Mucosa of stomach (tissue), 1 donor: ENCODE measurements around the gene BRK1.
"Not testable (repeated sequence)": the region's sequence is repeated elsewhere in the genome, so short reads cannot be mapped to it uniquely, and the experiment has no call there.

Experiments
- H3K27me3 ChIP-seq: one replicate; pipeline ENCODE4 v1.7.0; 2013; ENCODE audit warnings: mild to moderate bottlenecking, low read length; ENCODE audit not compliant: control insufficient read depth, insufficient read depth
- H3K36me3 ChIP-seq: one replicate; pipeline ENCODE4 v1.7.0; 2013; ENCODE audit warnings: low read length; ENCODE audit not compliant: control insufficient read depth, insufficient read depth
- H3K4me1 ChIP-seq: one replicate; pipeline ENCODE4 v1.7.0; 2013; ENCODE audit warnings: mild to moderate bottlenecking, low read length; ENCODE audit not compliant: control insufficient read depth, insufficient read depth
- H3K4me3 ChIP-seq: one replicate; pipeline ENCODE4 v1.7.0; 2013; ENCODE audit warnings: low read length
- H3K9ac ChIP-seq: one replicate; pipeline ENCODE4 v1.7.0; 2013; ENCODE audit warnings: mild to moderate bottlenecking, low read length, moderate library complexity
- H3K9me3 ChIP-seq: one replicate; pipeline ENCODE4 v1.7.0; 2013; ENCODE audit warnings: mild to moderate bottlenecking, low read length, moderate library complexity; ENCODE audit not compliant: control insufficient read depth
- donor health status: Pancreatic carcinoma.

Gene BRK1

DNA sequence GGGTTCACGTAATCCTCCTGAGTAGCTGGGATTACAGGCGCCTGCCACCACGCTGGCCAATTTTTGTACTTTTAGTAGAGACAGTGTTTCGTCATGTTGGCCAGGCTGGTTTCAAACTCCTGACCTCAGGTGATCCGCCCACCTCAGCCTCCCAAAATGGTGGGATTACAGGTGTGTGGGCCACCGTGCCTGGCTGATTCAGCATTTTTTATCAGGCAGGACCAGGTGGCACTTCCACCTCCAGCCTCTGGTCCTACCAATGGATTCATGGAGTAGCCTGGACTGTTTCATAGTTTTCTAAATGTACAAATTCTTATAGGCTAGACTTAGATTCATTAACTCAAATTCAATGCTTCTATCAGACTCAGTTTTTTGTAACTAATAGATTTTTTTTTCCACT lies 35.5 kb downstream of the BRK1 start:
- no peaks in the 10 kb centered on the region for H3K9me3 ChIP-seq
- no peaks in the 10 kb centered on the region for H3K36me3 ChIP-seq
- no peak overlapping the region for H3K9ac ChIP-seq
- H3K4me1 ChIP-seq = no peaks in the 10 kb centered on the region
- no peaks in the 10 kb centered on the region for H3K27me3 ChIP-seq
- no peak overlapping the region for H3K4me3 ChIP-seq

DNA sequence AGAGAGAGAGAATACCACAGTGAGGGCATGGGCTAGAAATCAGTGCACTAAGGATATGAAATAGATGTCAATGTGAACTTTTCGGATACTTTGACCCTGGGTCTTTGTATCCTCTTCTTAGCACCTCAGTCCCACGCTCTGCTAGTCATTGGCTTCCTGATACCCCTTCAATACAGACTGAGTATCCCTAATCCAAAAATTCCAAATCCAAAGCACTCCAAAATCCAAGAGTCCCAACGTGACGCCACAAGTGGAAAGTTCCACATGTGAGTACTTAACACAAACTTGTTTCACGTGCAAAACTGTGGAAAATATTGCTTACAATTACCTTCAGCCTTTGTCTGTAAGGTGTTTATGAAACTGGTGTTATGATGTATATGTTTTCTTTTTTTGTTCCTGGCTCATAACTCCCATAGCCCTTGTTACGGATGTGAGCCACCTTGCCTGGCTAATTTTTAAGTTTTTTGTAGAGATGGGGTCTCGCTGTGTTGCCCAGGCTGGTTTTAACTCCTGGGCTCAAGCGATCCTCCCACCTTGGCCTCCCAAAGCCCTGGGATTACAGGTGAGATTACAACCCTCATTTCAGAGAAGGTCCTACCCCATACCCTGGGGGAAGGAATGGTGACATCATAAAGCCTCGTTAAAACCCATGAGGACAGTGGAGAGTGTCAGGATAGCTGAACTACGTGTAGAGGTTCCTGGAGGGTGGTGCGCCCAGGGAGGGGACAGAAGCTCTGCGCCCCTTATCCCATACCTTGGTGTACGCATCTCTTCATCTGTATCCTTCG lies 39.1 kb downstream of the BRK1 start:
- H3K4me3 ChIP-seq = no peak overlapping the region
- no peaks in the 10 kb centered on the region for H3K9me3 ChIP-seq
- no peaks in the 10 kb centered on the region for H3K4me1 ChIP-seq
- no peak overlapping the region for H3K9ac ChIP-seq
- no peaks in the 10 kb centered on the region for H3K27me3 ChIP-seq
- no peaks in the 10 kb centered on the region for H3K36me3 ChIP-seq

DNA sequence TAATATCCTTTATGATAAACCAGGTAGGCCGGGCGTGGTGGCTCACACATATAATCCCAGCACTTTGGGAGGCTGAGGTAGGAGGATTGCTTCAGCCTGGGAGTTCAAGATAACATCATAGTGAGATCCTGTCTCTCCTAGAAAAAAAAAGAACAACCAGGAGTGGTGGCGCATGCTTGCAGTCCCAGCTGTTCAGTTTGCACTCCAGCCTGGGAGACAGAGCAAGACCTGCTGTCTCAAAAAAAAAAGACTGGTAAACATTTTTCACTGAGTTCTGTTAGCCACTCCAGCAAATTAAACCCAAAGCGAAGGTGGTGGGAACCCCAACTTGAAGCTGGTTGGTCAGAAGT lies 39.6 kb downstream of the BRK1 start:
- Histone ChIP-seq H3K4me3 (no peak overlapping the region), H3K9me3 (no peaks in the 10 kb centered on the region), H3K36me3 (no peaks in the 10 kb centered on the region)

DNA sequence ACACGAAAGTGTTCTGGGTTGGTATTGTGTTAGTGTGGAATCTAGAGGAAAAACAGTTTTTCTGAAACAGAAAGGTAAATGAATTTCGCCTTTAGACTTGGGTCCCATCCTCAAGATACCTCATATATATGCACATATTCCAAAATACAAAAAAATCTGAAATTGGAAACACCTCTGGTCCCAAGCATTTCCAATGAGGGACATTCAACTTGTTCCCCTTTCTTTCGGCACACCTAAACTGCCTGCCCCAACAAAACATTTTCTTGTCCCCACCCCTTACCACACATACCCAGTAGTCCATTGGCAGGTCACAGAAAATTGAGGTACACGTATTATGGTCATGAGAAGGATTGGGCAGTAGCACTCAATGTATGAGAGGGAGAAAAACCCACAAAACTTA lies 40.2 kb downstream of the BRK1 start:
- H3K9me3 ChIP-seq = no peaks in the 10 kb centered on the region
- H3K4me1 ChIP-seq = no peaks in the 10 kb centered on the region
- no peak overlapping the region for H3K4me3 ChIP-seq
- no peak overlapping the region for H3K9ac ChIP-seq
- no peaks in the 10 kb centered on the region for H3K27me3 ChIP-seq
- no peaks in the 10 kb centered on the region for H3K36me3 ChIP-seq

More for the DNA sequence above, 39.6 kb downstream of the BRK1 start:
- H3K9ac ChIP-seq = no peak overlapping the region
- no peaks in the 10 kb centered on the region for H3K27me3 ChIP-seq
- no peaks in the 10 kb centered on the region for H3K4me1 ChIP-seq

DNA sequence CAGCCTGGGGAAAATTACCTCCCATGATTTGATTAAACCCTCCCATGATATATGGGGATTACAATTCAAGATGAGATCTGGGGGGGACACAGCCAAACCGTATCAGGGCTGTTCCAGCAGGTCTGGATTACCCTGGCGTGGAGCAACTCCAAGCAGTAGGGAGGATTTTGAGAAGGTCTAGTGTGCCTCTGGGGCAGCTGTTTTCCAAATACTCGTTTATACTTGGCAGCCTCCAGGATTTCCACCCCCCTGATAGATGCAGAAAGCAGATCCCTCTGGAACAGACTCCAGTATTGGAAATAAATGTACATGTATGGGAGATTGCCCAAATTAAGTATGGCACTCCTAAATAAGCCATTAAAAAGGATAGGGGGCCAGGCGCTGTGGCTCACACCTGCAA lies 41.6 kb downstream of the BRK1 start:
- H3K27me3 ChIP-seq = no peaks in the 10 kb centered on the region
- no peak overlapping the region for H3K9ac ChIP-seq
- no peak overlapping the region for H3K4me3 ChIP-seq
- no peaks in the 10 kb centered on the region for H3K4me1 ChIP-seq
- no peaks in the 10 kb centered on the region for H3K9me3 ChIP-seq
- H3K36me3 ChIP-seq = no peaks in the 10 kb centered on the region

DNA sequence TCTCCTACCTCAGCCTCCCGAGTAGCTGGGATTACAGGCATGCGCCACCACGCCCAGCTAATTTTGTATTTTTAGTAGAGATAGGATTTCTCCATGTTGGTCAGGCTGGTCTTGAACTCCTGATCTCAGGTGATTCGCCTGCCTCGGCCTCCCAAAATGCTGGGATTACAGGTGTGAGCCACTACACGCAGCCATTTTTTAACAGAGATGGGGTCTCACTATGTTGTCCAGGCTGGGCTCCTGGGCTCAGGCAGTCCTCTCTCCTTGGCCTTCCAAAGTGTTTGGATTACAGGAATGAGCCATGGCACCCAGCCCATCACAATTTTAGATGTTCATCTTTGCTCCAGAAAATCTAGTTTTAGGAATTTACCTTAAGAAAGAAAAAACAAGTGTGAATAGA lies 43.1 kb downstream of the BRK1 start:
- not testable (repeated sequence) for H3K9me3 ChIP-seq, H3K36me3 ChIP-seq, H3K4me3 ChIP-seq, H3K27me3 ChIP-seq, H3K4me1 ChIP-seq, H3K9ac ChIP-seq

DNA sequence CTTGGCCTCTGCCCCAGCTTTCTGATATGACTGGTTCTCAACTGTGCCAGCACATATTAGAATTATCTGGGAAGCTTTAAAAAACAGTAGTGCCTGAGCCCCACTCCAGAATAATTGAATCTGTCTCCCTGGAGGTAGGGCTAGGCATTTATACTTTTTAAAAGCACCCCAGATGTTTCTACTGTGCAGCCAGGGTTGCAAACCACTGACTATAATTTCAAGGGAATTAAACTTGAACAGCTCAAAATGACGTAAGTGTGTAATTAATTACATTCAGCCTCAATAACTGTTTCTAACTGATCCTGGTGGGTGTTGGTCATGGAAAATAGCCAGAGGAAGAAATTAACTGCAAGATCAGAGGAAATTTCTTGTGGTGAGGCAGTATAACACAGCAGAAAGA lies 44.9 kb downstream of the BRK1 start:
- peaks cover 3% of the 10 kb centered on the region for H3K4me1 ChIP-seq
- no peaks in the 10 kb centered on the region for H3K9me3 ChIP-seq
- H3K4me3 ChIP-seq = no peak overlapping the region
- no peaks in the 10 kb centered on the region for H3K36me3 ChIP-seq
- no peaks in the 10 kb centered on the region for H3K27me3 ChIP-seq
- H3K9ac ChIP-seq = no peak overlapping the region

DNA sequence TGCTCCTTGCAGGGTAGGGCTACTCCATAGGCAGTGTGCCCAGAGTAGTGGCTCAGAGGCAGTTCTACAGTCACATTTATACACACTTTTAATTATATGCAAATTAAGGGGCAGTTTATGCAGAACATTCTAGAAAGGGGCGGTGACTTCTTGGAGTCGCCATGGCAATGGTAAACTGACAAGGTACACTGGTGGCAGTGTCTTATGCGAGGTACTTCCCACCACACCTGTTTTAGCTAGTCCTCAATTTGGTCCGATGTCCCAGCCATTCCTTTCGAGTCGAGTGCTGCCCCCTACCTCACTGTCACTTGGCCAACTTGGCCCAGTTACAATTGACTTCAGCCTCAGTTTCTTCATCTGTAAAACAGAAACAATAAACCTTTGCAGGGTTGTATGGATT lies 45.5 kb downstream of the BRK1 start:
- peaks cover 3% of the 10 kb centered on the region for H3K4me1 ChIP-seq
- no peak overlapping the region for H3K4me3 ChIP-seq
- no peaks in the 10 kb centered on the region for H3K27me3 ChIP-seq
- no peak overlapping the region for H3K9ac ChIP-seq
- H3K36me3 ChIP-seq = no peaks in the 10 kb centered on the region
- H3K9me3 ChIP-seq = no peaks in the 10 kb centered on the region

DNA sequence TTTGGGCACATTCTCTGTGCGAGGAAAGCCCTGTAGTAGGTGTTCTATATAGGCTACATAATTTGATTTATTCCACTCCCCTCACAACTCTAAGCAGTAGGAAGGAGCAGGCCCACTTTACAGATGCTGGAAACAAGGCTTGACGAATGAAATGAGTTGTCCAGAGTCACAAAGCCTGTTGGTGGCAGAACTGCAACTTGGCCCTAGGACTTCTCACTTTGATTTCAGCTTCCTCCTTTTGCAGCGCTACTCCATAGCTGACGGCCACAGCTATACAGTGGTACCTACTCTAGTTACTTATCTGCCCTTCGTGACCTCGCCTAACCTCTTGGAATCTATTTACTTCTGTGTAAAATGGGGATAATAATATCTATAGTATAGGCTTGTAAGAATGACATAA lies 46.7 kb downstream of the BRK1 start:
- no peaks in the 10 kb centered on the region for H3K9me3 ChIP-seq
- H3K36me3 ChIP-seq = no peaks in the 10 kb centered on the region
- peaks cover 3% of the 10 kb centered on the region for H3K4me1 ChIP-seq
- H3K4me3 ChIP-seq = no peak overlapping the region
- no peaks in the 10 kb centered on the region for H3K27me3 ChIP-seq
- no peak overlapping the region for H3K9ac ChIP-seq

DNA sequence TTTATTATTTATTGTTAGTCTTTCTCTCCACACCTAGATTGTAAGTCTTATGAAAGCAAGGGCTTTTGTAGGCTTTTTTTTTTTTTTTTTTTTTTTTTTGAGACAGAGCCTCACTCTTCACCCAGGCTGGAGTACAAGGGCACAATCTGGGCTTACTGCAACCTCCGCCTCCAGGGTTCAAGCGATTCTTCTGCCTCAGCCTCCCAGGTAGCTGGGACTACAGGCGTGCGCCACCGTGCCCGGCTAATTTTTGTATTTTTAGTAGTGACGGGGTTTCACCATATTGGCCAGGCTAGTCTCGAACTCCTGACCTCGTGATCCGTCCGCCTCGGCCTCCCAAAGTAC lies 48.7 kb downstream of the BRK1 start:
- not testable (repeated sequence) for H3K27me3 ChIP-seq, H3K4me1 ChIP-seq, H3K4me3 ChIP-seq, H3K9me3 ChIP-seq, H3K36me3 ChIP-seq, H3K9ac ChIP-seq

DNA sequence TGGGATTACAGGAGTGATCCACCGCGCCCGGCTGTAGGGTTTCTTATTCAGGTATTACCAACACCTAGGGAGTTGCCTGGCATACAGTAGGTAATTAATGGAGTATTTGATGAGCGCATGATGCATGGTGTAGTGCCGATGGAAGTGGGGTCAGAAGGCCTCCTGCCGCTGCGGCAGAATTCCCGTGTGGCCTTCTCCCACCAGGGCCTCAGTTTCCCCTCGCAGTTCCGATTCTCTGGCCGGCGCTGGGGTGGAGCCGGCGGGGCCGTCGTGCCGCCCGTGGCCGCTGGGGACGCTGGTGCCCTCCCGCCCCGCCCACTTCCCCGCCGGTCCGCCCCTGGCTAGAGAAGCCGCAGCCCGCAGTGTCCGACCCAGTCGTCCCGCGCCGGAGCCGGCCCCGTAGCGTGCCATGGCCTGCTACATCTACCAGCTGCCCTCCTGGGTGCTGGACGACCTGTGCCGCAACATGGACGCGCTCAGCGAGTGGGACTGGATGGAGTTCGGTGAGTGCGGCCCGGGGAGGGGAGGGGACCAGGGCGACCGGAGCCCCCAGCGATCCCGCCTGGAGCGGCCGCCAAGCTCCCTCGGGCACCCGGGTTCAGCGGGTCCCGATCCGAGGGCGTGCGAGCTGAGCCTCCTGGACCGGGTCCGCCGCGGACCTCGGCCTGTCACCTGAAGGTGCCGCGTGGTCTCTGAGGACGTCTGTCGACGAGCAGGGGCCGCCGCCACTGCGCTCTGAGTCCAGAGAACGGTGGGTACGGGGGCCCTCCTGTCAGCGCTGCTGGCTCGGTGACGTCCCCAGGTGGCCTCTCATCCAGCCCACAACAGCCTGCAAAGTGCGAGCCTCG lies 49.3 kb downstream of the BRK1 start, which contains the start of gene IRAK2:
TSS of gene IRAK2 (plus strand) at position 374 of the 848 bp plus-strand sequence. CDS start at position 410, 36 bp downstream.
- Histone ChIP-seq H3K9me3 (no peaks in the 10 kb centered on the region), H3K36me3 (no peaks in the 10 kb centered on the region), H3K4me1 (peaks cover 3% of the 10 kb centered on the region), H3K27me3 (no peaks in the 10 kb centered on the region), H3K9ac (peak within 1 kb of the TSS; percentile 90), H3K4me3 (peak within 1 kb of the TSS; percentile 56)

DNA sequence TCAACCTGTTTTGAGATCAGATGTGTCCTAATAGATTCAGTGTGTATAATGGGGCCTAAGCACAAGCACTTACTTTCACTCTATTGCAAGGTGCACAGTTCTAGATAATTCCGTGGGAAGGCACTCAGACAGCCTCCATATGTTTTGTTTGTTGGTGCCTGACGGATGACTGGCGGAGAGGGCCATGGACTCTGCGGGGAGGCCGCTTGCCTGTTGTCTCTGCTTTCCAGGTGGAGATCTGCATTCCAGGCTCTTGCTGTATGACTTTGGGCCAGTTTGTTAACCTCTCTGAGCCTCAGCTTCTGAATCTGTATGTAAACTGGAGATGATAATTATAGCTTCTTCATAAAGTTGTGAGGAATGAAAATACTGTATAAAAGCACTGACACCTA lies 50.7 kb downstream of the BRK1 start:
- no peaks in the 10 kb centered on the region for H3K9me3 ChIP-seq
- H3K4me1 ChIP-seq = peaks cover 6% of the 10 kb centered on the region
- H3K27me3 ChIP-seq = no peaks in the 10 kb centered on the region
- H3K9ac ChIP-seq = no peak overlapping the region
- no peak overlapping the region for H3K4me3 ChIP-seq
- H3K36me3 ChIP-seq = no peaks in the 10 kb centered on the region
